ACC112 (cell line): ENCODE results near the gene ME3.
A peak's percentile ranks its signal among the peaks of the same experiment; 100 is the strongest.

Experiments used
- H2AFZ ChIP-seq: fragments of 200-600 bp; sonication (generic); one replicate; pipeline ENCODE4 v1.6.0; 2017; ENCODE audit warnings: antibody characterized with exemption, low read length; ENCODE audit not compliant: unreplicated experiment
- H3K27ac ChIP-seq: fragments of 200-600 bp; sonication (generic); 2 replicates; pipeline ENCODE4 v1.5.1; 2014; ENCODE audit warnings: low read depth, mild to moderate bottlenecking, antibody characterized with exemption, low read length, moderate library complexity
- H3K27me3 ChIP-seq: fragments of 200-600 bp; sonication (generic); 2 replicates; pipeline ENCODE4 v1.6.1; 2014; ENCODE audit warnings: mild to moderate bottlenecking, antibody characterized with exemption, low read length, moderate library complexity, mixed read lengths; ENCODE audit not compliant: insufficient read depth
- H3K36me3 ChIP-seq: fragments of 200-600 bp; sonication (generic); 2 replicates; pipeline ENCODE4 v1.6.1; 2016; ENCODE audit warnings: mild to moderate bottlenecking, antibody characterized with exemption, low read length, moderate library complexity, mixed read lengths; ENCODE audit not compliant: insufficient read depth
- H3K4me1 ChIP-seq: fragments of 200-600 bp; sonication (generic); one replicate; pipeline ENCODE4 v1.6.1; 2016; ENCODE audit warnings: low read length, mixed read lengths; ENCODE audit not compliant: insufficient read depth, unreplicated experiment, control insufficient read depth
- H3K4me3 ChIP-seq: fragments of 200-600 bp; sonication (generic); 2 replicates; pipeline ENCODE4 v1.5.1; 2014; ENCODE audit warnings: mild to moderate bottlenecking, low read depth, low read length
- H3K79me2 ChIP-seq: fragments of 200-600 bp; sonication (generic); one replicate; pipeline ENCODE4 v1.6.0; 2016; ENCODE audit warnings: low read length; ENCODE audit not compliant: control insufficient read depth, unreplicated experiment, insufficient read depth

ME3 gene

GRCh38 chr11:86676533-86677154 is 4.2 kb upstream of the ME3 start:
- no peak overlapping the region for H2AFZ ChIP-seq
- no peak overlapping the region for H3K4me3 ChIP-seq
- peaks cover 28% of the 10 kb centered on the region for H3K79me2 ChIP-seq
- H3K27ac ChIP-seq = no peak overlapping the region
- H3K27me3 ChIP-seq = no peaks in the 10 kb centered on the region
- H3K4me1 ChIP-seq = peaks cover 27% of the 10 kb centered on the region
- H3K36me3 ChIP-seq = no peaks in the 10 kb centered on the region; the same call in 1 of the 2 replicates

GRCh38 chr11:86676010-86676409 is 3.6 kb upstream of the ME3 start:
- H3K27me3 ChIP-seq = no peaks in the 10 kb centered on the region
- peaks cover 35% of the 10 kb centered on the region for H3K79me2 ChIP-seq
- H3K4me1 ChIP-seq = peaks cover 27% of the 10 kb centered on the region
- no peaks in the 10 kb centered on the region; the same call in 1 of the 2 replicates for H3K36me3 ChIP-seq
- H2AFZ ChIP-seq = no peak overlapping the region
- H3K4me3 ChIP-seq = no peak overlapping the region
- H3K27ac ChIP-seq = no peak overlapping the region

DNA sequence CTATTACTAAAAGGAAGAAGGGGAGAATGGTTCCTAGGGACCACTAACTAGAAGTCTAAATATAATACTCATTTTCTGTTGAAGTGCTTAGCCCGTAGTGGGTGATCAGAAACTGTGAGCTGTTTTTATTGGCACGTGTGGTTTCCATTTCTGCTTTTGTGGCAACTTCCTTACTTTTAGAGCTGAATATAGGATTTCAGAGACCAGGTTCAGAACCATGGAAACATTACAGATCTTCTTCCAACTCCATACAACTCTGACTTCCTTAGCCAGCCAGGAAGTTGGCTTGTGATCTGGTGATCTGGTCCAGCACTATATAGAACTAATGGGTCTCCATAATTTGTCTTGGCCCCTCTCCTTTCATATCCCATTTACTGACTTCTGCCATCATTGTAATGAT is 2.6 kb upstream of the ME3 start:
- Histone ChIP-seq H3K36me3 (no peaks in the 10 kb centered on the region; the same call in 1 of the 2 replicates), H3K4me1 (peaks cover 34% of the 10 kb centered on the region), H3K27me3 (no peaks in the 10 kb centered on the region), H2AFZ (no peak overlapping the region), H3K79me2 (peaks cover 45% of the 10 kb centered on the region), H3K27ac (no peak overlapping the region), H3K4me3 (no peak overlapping the region)

DNA sequence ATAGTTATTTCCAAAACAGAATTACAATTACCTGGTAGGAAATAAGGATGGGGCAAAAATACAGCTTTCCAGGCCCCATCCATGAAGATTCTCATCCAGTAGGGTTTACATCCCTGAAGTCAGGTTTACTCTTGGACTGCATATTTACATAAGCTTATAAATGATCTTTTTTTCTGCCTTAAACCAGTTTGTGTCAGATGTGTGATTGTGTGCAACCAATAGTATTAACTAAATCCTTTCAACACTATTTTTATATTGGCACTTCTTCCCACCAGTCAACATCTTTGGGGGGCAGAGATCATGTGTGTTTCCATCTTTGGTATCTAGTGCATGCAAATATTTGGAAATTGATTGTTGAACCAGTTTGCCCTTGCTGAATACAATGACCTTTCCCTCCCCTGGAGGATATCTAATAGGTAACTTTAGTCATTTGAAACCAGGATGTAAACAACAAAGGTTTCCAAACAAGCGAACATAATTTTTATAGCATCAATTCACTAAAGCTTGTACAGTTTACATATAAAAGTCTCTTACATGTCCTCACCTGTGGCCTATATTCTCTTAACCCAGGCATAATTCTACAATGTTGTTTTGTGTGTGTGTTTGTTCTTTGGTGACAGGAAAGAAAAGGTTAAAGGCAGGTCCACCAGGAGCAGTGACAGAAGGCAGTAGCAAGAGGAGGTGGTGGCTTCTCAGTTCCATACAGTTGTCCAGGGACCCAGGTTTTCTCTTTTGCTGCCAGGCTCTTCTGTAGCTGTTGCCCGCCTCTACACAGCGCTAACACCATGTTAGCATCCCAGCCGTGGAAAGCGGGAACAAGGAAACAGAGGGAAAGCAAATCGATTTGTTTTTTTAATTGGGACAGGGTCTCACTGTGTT is 1.7 kb upstream of the ME3 start:
- H2AFZ ChIP-seq = no peak overlapping the region
- no peak overlapping the region for H3K27ac ChIP-seq

GRCh38 chr11:86673055-86673843 is 833 bp upstream of the ME3 start:
- no peak overlapping the region for H2AFZ ChIP-seq
- H3K79me2 ChIP-seq = peaks cover 62% of the 10 kb centered on the region
- no peaks in the 10 kb centered on the region for H3K27me3 ChIP-seq
- H3K27ac ChIP-seq = peak overlapping the region; percentile 74; the same call in 1 of the 2 replicates
- H3K4me1 ChIP-seq = peaks cover 39% of the 10 kb centered on the region
- H3K4me3 ChIP-seq = peak overlapping the region; percentile 87
- peaks cover 4% of the 10 kb centered on the region; the same call in 1 of the 2 replicates for H3K36me3 ChIP-seq

More for the DNA sequence above, 1.7 kb upstream of the ME3 start:
- H3K27me3 ChIP-seq = no peaks in the 10 kb centered on the region
- H3K36me3 ChIP-seq = peaks cover 1% of the 10 kb centered on the region; the same call in 1 of the 2 replicates
- peaks cover 43% of the 10 kb centered on the region for H3K4me1 ChIP-seq
- H3K4me3 ChIP-seq = no peak overlapping the region
- H3K79me2 ChIP-seq = peaks cover 54% of the 10 kb centered on the region

GRCh38 chr11:86671531-86672006 is 847 bp downstream of the ME3 start:
- Histone ChIP-seq H3K36me3 (peaks cover 17% of the 10 kb centered on the region), H3K79me2 (peaks cover 77% of the 10 kb centered on the region), H2AFZ (peak overlapping the region; percentile 62), H3K4me3 (peak overlapping the region; percentile 87), H3K27me3 (no peaks in the 10 kb centered on the region), H3K4me1 (peaks cover 39% of the 10 kb centered on the region), H3K27ac (peak overlapping the region; percentile 74)

- Histone ChIP-seq H3K36me3 (peaks cover 17% of the 10 kb centered on the region), H3K4me1 (peaks cover 39% of the 10 kb centered on the region), H3K27ac (peak overlapping the region; percentile 74), H2AFZ (peak overlapping the region; percentile 62), H3K79me2 (peaks cover 83% of the 10 kb centered on the region), H3K4me3 (peak overlapping the region; percentile 87), H3K27me3 (no peaks in the 10 kb centered on the region)
Measured at GRCh38 chr11:86670911-86671310, 1.5 kb downstream of the ME3 start.

- H3K27me3 ChIP-seq = no peaks in the 10 kb centered on the region
- peak overlapping the region; percentile 74 for H3K27ac ChIP-seq
- H3K4me1 ChIP-seq = peaks cover 39% of the 10 kb centered on the region
- H3K36me3 ChIP-seq = peaks cover 18% of the 10 kb centered on the region
- no peak overlapping the region for H2AFZ ChIP-seq
- H3K79me2 ChIP-seq = peaks cover 84% of the 10 kb centered on the region
- peak overlapping the region; percentile 87 for H3K4me3 ChIP-seq
Measured at GRCh38 chr11:86670181-86670580, 2.2 kb downstream of the ME3 start.

GRCh38 chr11:86669424-86669823 is 3.0 kb downstream of the ME3 start:
- peak overlapping the region; percentile 87; the same call in 1 of the 2 replicates for H3K4me3 ChIP-seq
- no peaks in the 10 kb centered on the region for H3K27me3 ChIP-seq
- H3K36me3 ChIP-seq = peaks cover 20% of the 10 kb centered on the region

DNA sequence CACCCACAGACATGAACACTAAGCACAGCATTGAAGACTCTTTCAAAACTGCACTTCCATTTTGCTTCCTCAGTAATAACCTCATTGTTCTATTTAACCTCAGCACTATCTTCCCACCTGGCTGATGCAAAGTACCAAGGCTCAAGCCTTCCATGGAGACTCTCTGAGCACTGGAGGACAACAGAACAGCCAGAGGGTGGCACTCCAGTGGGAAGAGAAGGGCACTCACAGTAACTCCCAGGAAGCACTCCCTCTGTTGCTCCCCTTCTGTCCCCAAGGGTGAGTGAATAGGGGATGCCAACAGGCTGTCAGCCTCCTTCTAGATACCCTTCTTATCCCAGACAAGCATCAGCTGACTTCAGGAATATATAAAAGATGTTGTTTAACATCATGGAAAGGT is 3.5 kb downstream of the ME3 start:
- Histone ChIP-seq H3K79me2 (peaks cover 88% of the 10 kb centered on the region), H3K36me3 (peaks cover 20% of the 10 kb centered on the region), H3K27me3 (no peaks in the 10 kb centered on the region), H3K27ac (no peak overlapping the region), H2AFZ (no peak overlapping the region), H3K4me3 (no peak overlapping the region), H3K4me1 (peaks cover 35% of the 10 kb centered on the region)

More at GRCh38 chr11:86669424-86669823, 3.0 kb downstream of the ME3 start:
- no peak overlapping the region for H2AFZ ChIP-seq
- peaks cover 89% of the 10 kb centered on the region for H3K79me2 ChIP-seq
- peak overlapping the region; percentile 74 for H3K27ac ChIP-seq
- peaks cover 39% of the 10 kb centered on the region for H3K4me1 ChIP-seq
